Stimulated activated CD4-positive, alpha-beta T cell treated with anti-CD3 and anti-CD28 coated beads, TNF-alpha, amount 100 ng/mL, for 24 hours (primary cell): ENCODE measurements around the gene EPS8L3.
"Not testable (repeated sequence)": the region's sequence is repeated elsewhere in the genome, so short reads cannot be mapped to it uniquely, and the experiment has no call there.

Experiments
- DNase-seq, 3 experiments: peaks; one replicate each; pipeline ENCODE4 v3.0.0-alpha.2; 2020; ENCODE audit warnings: low read depth in 3 of 3

EPS8L3 gene

DNA sequence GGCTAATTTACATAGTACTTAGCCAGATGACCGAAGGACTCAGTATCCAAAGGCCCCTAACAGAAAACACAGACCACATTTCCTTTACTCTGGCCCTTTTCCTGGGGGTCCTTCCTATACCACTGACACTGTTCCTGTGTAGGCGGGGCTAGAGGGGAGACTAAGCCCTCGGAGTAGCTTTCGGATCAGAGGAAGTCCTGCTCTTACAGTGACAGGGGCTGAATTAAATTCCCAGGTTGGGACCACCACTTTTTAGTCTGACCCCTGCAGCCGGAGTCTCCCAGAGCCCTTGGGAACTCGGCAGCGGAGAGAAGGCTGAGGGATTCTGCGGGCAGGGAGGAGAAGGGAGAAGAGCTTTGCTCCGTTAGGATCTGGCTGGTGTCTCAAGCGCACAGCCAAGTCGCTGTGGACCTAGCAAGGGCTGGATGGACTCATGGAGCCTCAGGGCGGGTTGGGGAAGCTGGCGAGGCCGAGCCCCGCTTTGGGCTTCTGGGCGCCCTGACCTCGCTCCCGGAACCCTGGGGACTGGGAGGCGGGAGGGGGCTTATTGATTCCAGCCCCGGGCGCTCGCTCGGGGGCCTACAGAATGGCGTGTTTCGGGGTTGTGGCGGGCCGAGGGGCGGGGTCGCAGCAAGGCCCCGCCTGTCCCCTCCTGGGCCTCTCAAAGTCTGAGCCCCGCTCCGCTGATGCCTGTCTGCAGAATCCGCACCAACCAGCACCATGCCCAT, 52.0 kb downstream of the EPS8L3 start, which contains the start of gene GSTM5:
Gene GSTM5 (plus strand): TSS at position 659 of the 728 bp plus-strand sequence. CDS start 62 bp downstream, at position 721.
- DNase-seq: not testable (repeated sequence)

GRCh38 chr1:109709822-109710221, 53.9 kb downstream of the EPS8L3 start:
- not testable (repeated sequence) for DNase-seq

DNA sequence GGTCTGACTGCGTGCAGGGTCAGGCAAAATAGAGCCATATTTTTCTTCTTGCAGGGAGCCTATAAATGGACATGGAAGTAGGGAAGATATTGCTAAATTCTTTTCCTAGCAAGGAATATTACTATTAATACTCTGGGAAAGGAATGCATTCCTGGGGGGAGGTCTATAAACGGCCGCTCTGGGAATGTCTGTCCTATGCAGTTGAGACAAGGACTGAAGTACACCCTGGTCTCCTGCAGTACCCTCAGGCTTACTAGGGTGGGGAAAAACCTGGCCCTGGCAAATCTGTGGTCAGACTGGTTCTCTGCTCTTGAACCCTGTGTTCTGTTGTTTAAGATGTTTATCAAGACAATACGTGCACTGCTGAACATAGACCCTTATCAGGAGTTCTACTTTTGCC, 54.8 kb downstream of the EPS8L3 start:
- not testable (repeated sequence) for DNase-seq

DNA sequence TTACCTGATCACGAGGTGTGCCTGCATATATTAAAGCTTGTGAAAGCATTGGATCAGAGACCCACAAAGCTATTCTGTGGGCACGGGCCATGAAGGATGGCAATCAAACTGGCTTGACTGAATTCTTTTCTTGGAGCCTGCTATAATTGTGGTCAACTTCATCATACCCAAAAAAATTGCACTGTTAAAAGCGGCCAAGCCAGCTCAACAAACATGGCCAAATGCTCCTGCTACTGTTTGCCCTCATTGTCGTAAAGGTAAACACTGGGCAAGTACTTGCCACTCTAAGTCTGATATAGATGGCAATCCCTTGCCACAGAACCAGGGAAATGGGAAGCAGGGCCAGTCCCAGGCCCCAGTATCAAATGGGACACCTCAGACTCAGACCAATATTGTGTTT, 58.3 kb downstream of the EPS8L3 start:
- no peak for DNase-seq

DNA sequence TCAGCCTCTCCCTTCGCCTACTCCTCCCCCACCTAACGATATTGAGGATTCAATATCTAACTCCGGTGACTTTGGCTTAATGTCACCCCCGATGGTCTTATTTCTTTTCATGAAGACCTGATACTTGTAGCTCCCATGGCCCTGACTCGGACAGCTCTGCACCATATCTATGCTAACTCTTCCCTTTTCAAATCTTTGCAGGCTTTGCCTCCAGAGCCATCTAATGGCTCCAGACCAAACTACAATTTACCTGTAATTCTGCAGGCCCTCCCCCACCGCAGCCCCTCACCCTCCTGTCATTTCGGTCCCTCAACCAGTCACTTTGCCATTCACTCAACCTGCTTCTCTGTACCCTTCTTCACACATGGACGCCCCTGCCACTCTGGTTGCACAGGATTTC, 59.5 kb downstream of the EPS8L3 start:
- no peak for DNase-seq

DNA sequence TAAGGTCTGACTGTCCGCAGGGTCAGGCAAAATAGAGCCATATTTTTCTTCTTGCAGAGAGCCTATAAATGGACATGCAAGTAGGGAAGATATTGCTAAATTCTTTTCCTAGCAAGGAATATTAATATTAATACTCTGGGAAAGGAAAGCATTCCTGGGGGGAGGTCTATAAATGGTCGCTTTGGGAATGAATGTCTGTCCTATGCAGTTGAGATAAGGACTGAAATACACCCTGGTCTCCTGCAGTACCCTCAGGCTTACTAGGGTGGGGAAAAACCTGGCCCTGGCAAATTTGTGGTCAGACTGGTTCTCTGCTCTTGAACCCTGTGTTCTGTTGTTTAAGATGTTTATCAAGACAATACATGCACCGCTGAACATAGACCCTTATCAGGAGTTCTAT, 60.8 kb downstream of the EPS8L3 start:
- not testable (repeated sequence) for DNase-seq
